Activated T-cell treated with anti-CD3 and anti-CD28 coated beads, Interleukin-2, amount 50 U/mL, for 24 hours (primary cell): ENCODE measurements around the gene RPH3AL.
"Not testable (repeated sequence)": the region's sequence is repeated elsewhere in the genome, so short reads cannot be mapped to it uniquely, and the experiment has no call there.

Source experiments
- DNase-seq: peaks from one replicate; pipeline ENCODE4 v3.0.0-alpha.2; 2020
- H3K27ac Mint-ChIP-seq: 2 replicates; pipeline ENCODE4 v1.8.0; 2020; ENCODE audit warnings: mild to moderate bottlenecking, mixed read lengths
- H3K27me3 Mint-ChIP-seq: 2 replicates; pipeline ENCODE4 v1.8.0; 2020; ENCODE audit warnings: mixed read lengths
- H3K36me3 Mint-ChIP-seq: 2 replicates; pipeline ENCODE4 v1.8.0; 2020; ENCODE audit warnings: low read depth, mixed read lengths
- H3K4me1 Mint-ChIP-seq: 2 replicates; pipeline ENCODE4 v1.8.0; 2020; ENCODE audit warnings: low read depth, mixed read lengths
- H3K4me3 Mint-ChIP-seq: 2 replicates; pipeline ENCODE4 v1.8.0; 2020; ENCODE audit warnings: mild to moderate bottlenecking, moderate library complexity, mixed read lengths
- H3K9me3 Mint-ChIP-seq: 2 replicates; pipeline ENCODE4 v1.8.0; 2020; ENCODE audit warnings: mixed read lengths

Gene RPH3AL

GRCh38 chr17:383771-384621 is 31.4 kb upstream of the RPH3AL start:
- Mint-ChIP-seq H3K36me3 (no peaks in the 10 kb centered on the region), H3K4me1 (peaks cover 15% of the 10 kb centered on the region), H3K27me3 (peaks cover 19% of the 10 kb centered on the region), H3K9me3 (no peaks in the 10 kb centered on the region), H3K27ac (no peak overlapping the region), H3K4me3 (peak overlapping the region; percentile 58)
- no peak for DNase-seq

- Mint-ChIP-seq H3K4me3 (no peak overlapping the region), H3K27ac (no peak overlapping the region), H3K36me3 (no peaks in the 10 kb centered on the region), H3K9me3 (no peaks in the 10 kb centered on the region), H3K4me1 (peaks cover 15% of the 10 kb centered on the region), H3K27me3 (peaks cover 19% of the 10 kb centered on the region)
- DNase-seq, result no peak
These were observed 30.3 kb upstream of the RPH3AL start for GRCh38 chr17:382644-383533.

- H3K27me3 Mint-ChIP-seq, result peaks cover 15% of the 10 kb centered on the region
- H3K36me3 Mint-ChIP-seq, result no peaks in the 10 kb centered on the region
- no peak for DNase-seq
- H3K9me3 Mint-ChIP-seq, result no peaks in the 10 kb centered on the region
- peaks cover 15% of the 10 kb centered on the region for H3K4me1 Mint-ChIP-seq
- no peak overlapping the region for H3K4me3 Mint-ChIP-seq
- no peak overlapping the region for H3K27ac Mint-ChIP-seq
These were observed 29.5 kb upstream of the RPH3AL start for GRCh38 chr17:381941-382643.

- Mint-ChIP-seq H3K27ac (peak overlapping the region; percentile 48), H3K4me1 (peaks cover 11% of the 10 kb centered on the region), H3K27me3 (peaks cover 10% of the 10 kb centered on the region), H3K36me3 (no peaks in the 10 kb centered on the region), H3K9me3 (no peaks in the 10 kb centered on the region), H3K4me3 (no peak overlapping the region)
- DNase-seq, result no peak
These were observed 28.9 kb upstream of the RPH3AL start for GRCh38 chr17:381516-381915.

- Mint-ChIP-seq H3K9me3 (no peaks in the 10 kb centered on the region), H3K27ac (no peak overlapping the region), H3K4me3 (no peak overlapping the region), H3K4me1 (peaks cover 8% of the 10 kb centered on the region), H3K27me3 (peaks cover 8% of the 10 kb centered on the region), H3K36me3 (no peaks in the 10 kb centered on the region)
- no peak for DNase-seq
These were observed 27.2 kb upstream of the RPH3AL start for GRCh38 chr17:379531-380465.

GRCh38 chr17:378068-378467 is 25.5 kb upstream of the RPH3AL start:
- H3K4me3 Mint-ChIP-seq, result no peak overlapping the region
- no peak for DNase-seq
- peaks cover 3% of the 10 kb centered on the region for H3K4me1 Mint-ChIP-seq
- no peak overlapping the region for H3K27ac Mint-ChIP-seq
- no peaks in the 10 kb centered on the region for H3K27me3 Mint-ChIP-seq
- no peaks in the 10 kb centered on the region for H3K9me3 Mint-ChIP-seq
- H3K36me3 Mint-ChIP-seq, result no peaks in the 10 kb centered on the region

- Mint-ChIP-seq H3K36me3 (no peaks in the 10 kb centered on the region), H3K4me1 (peaks cover 3% of the 10 kb centered on the region), H3K9me3 (no peaks in the 10 kb centered on the region), H3K27me3 (no peaks in the 10 kb centered on the region), H3K4me3 (no peak overlapping the region), H3K27ac (no peak overlapping the region)
- no peak for DNase-seq
These were observed 24.6 kb upstream of the RPH3AL start for GRCh38 chr17:376936-377863.

- Mint-ChIP-seq H3K4me1 (no peaks in the 10 kb centered on the region), H3K27ac (no peak overlapping the region), H3K9me3 (peaks cover under 1% of the 10 kb centered on the region), H3K4me3 (no peak overlapping the region), H3K27me3 (no peaks in the 10 kb centered on the region), H3K36me3 (no peaks in the 10 kb centered on the region)
- no peak for DNase-seq
These were observed 21.1 kb upstream of the RPH3AL start for GRCh38 chr17:373613-374230.

- no peak overlapping the region for H3K4me3 Mint-ChIP-seq
- H3K9me3 Mint-ChIP-seq, result peaks cover 8% of the 10 kb centered on the region
- H3K27ac Mint-ChIP-seq, result no peak overlapping the region
- DNase-seq, result no peak
- no peaks in the 10 kb centered on the region for H3K27me3 Mint-ChIP-seq
- peaks cover 4% of the 10 kb centered on the region for H3K4me1 Mint-ChIP-seq
- no peaks in the 10 kb centered on the region for H3K36me3 Mint-ChIP-seq
These were observed 19.8 kb upstream of the RPH3AL start for GRCh38 chr17:372157-373152.

- no peak for DNase-seq
- H3K27me3 Mint-ChIP-seq, result no peaks in the 10 kb centered on the region
- peaks cover 10% of the 10 kb centered on the region for H3K4me1 Mint-ChIP-seq
- H3K27ac Mint-ChIP-seq, result no peak overlapping the region
- peaks cover 8% of the 10 kb centered on the region for H3K9me3 Mint-ChIP-seq
- H3K4me3 Mint-ChIP-seq, result no peak overlapping the region
- no peaks in the 10 kb centered on the region for H3K36me3 Mint-ChIP-seq
These were observed 19.0 kb upstream of the RPH3AL start for GRCh38 chr17:371583-371982.

GRCh38 chr17:367656-368055 is 15.0 kb upstream of the RPH3AL start:
- H3K27ac Mint-ChIP-seq, H3K4me3 Mint-ChIP-seq, H3K36me3 Mint-ChIP-seq, H3K27me3 Mint-ChIP-seq, DNase-seq, H3K9me3 Mint-ChIP-seq: not testable (repeated sequence)
- H3K4me1 Mint-ChIP-seq, result peaks cover 14% of the 10 kb centered on the region
